HG02759 (cell line): ENCODE measurements around the gene FREM3.
A peak's percentile ranks its signal among the peaks of the same experiment; 100 is the strongest.
"Not testable (repeated sequence)": the region's sequence is repeated elsewhere in the genome, so short reads cannot be mapped to it uniquely, and the experiment has no call there.

Experiments
- ATAC-seq: cut with Tn5 transposase; IDR thresholded peaks from one replicate; pipeline ENCODE4 v1.9.1; 2021; ENCODE audit warnings: mild to moderate bottlenecking, moderate library complexity; ENCODE audit not compliant: unreplicated experiment

Gene FREM3

DNA sequence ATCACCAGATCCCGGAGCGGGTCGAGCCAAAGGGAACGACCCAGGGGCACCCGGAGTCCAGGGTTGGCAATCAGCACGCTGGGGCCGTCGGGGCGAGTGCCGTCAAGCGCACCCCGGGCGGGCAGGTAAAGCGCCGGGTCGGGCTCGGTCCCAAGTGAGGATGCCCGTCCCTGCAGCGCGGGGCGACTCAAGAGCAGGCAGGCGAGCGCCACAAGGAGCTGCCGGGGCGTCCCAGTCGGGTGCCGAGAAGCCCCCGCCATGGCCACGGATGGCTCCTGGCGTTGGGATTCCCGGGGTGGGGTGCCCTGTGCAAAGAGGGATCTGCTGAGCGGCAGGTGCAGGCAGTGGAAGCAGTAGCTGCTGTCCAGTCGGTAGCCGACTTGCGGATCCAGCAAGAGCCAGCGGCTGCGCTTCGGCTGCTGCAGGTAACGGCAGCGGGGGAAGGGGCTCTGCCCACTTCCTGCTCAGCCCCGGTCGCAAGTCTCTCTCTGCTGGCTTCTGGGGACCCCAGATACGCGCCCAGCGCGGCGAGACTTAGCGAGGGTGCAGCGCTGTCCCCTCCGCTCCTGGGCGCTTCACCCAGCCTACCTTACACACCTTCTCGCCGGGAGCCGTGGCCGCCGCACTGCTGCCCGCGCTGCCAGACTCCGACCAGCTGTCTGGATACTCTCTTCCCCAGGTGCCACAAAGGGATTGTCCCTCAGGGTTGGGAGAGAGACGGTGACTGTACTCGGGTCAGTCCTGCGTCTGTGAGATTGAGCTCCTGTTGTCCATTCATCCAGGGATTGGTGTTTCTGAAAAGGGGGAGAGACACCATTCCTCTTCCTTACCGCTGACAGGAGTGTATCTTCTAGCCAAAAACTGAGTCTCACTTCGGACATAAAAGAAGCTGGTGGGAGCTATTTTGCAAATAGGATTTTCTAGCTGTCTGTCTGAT lies at the start of gene FREM3:
FREM3 (minus strand) TSS at position 260 of the 937 bp plus-strand sequence; CDS start at position 260, 0 bp downstream.
- peak; percentile 33 for ATAC-seq

DNA sequence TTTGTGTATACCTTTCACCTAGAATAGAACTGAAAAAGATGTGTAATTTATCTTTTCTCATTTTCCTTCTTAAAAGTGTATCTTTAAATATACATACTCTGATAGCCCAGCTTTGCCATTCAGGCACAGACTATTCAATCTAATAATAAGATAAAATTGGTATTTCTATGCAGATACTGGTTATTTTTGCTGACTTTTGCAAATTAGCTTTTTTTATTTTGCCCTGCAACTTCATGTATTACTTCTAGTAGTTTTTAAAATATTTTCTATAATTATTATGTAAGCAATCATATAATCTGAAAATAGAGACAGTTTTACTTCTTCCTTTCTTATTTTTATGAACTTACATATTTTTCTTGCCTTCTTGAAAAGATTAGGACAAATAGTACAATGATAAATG lies 45.4 kb upstream of the FREM3 start:
- ATAC-seq, result no peak

DNA sequence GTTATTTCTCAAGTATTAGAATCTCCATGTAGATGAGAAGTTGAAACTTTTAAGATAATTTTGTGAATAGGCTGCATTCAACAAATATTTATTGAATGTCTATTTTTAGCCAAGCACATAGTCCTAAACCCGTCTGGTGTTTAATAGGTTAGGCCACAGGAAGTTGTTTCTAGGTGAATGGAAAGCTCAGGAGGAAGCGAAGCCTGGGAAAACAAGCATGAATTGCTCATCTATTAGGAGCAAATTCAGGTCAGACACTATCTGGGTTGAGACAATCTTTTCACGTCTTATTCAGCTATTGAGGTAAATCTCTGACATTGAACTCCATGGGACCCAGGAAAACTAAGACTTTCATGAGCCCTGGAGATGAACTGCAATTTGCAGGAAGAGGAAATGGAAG lies 43.1 kb upstream of the FREM3 start:
- no peak for ATAC-seq

DNA sequence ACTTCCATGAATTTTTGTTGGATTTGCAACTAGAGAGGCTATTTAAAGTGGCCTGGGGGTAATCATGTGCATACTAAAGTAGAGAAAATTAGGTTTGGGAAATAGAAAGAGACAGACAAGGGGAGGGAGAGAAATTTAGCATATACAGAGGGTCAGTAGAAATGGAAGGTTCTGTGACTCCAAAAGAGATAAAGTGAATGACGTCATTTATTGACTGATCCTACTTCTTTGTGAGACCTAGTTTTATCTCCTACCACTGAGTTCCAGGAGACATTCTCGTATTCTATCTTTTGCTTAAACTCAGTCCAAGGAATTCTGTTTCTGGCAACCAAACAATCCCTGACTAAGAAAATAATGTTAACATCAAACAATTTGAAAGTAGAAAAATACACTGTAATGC lies 42.4 kb upstream of the FREM3 start:
- no peak for ATAC-seq

DNA sequence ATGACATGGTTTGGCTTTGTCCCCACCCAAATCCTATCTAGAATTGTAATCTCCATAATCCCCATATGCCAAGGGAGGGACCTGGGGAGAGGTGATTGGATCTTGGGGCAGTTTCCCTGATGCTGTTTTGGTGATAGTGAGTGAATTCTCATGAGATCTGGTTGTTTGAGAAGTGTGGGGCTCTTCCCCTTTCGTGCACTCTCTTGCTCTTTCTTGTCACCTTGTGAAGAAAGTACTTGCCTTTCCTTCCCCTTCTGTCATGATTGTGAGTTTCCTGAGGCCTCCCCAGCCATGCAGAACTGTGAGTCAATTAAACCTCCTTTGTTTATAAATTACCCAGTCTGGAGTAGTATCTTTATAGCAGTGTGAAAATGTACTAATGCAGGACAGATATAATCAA lies 36.4 kb upstream of the FREM3 start:
- ATAC-seq, result no peak

DNA sequence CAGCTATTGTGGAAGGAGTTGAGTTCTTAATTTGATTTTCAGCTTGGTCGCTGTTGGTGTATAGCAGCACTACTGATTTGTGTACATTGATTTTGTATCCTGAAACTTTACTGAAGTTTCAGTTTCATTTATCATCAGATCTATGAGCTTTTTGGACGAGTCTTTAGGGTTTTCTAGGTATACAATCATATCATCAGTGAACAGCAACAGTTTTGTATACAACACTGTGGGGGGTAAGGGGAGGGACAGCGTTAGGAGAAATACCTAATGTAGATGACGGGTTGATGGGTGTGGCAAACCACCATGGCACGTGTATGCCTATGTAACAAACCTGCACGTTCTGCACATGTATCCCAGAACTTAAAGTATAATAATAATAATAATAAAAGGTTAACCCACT lies 35.6 kb upstream of the FREM3 start:
- ATAC-seq, result not testable (repeated sequence)

DNA sequence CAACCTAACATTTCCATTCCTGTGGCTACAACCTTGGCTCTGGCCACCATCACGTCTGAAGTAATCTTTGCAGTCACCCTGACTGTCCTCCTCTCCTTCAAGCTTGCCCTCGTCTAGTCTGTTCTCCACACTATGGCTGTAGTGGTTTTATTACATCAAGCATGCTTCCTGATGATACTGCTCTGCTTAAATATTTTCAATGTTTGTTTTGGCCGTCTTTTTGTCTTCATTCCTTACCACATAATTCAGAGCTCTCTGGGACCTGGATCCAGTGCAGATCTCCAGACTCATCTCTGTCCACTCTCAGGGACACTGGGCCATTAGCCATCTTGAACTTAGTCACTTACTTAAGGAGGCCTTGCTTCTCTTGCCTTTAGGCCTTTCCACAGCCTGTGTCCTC lies 27.7 kb upstream of the FREM3 start:
- ATAC-seq, result no peak

DNA sequence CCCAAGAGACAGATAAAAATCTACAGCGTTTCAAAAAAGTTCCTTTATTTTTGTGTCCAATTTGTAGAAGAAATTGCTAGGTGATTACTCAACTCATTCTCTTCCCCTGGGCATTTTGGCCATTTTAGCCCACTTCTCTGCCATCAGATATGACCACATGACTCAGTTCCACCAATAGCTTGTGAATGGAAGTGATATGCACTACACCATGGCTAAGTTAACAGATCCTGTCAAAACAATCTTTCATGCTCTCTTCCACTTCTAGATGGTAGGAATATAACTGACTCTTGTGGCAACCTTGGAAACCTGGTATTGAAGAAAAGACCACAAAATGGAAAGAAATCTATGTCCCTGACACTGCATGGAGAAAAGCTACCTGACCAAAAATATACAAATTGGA lies 26.2 kb upstream of the FREM3 start:
- no peak for ATAC-seq

DNA sequence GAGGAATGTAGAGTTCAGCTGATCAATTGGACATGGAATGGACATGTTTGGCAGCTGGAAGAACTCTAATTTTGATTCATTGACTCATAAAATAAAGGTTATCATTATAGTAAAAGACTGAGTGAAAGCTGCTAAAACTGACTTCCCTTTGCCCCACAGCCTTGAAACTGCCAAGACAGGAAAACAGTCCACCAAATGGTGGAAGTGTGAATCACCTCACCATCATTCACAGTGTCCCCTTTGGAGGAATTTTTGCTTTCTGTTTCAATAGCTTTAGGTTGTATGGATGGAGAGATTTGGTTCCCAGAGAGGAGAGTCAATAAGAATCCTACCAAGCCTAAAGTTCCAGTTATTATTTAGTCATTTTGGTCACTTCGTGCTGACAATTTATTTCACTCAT lies 20.8 kb upstream of the FREM3 start:
- ATAC-seq, result no peak

DNA sequence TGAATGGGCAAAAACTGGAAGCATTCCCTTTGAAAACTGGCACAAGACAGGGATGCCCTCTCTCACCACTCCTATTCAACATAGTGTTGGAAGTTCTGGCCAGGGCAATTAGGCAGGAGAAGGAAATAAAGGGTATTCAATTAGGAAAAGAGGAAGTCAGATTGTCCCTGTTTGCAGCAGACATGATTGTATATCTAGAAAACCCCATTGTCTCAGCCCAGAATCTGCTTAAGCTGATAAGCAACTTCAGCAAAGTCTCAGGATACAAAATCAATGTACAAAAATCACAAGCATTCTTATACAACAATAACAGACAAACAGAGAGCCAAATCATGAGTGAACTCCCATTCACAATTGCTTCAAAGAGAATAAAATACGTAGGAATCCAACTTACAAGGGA lies 18.3 kb upstream of the FREM3 start:
- not testable (repeated sequence) for ATAC-seq

DNA sequence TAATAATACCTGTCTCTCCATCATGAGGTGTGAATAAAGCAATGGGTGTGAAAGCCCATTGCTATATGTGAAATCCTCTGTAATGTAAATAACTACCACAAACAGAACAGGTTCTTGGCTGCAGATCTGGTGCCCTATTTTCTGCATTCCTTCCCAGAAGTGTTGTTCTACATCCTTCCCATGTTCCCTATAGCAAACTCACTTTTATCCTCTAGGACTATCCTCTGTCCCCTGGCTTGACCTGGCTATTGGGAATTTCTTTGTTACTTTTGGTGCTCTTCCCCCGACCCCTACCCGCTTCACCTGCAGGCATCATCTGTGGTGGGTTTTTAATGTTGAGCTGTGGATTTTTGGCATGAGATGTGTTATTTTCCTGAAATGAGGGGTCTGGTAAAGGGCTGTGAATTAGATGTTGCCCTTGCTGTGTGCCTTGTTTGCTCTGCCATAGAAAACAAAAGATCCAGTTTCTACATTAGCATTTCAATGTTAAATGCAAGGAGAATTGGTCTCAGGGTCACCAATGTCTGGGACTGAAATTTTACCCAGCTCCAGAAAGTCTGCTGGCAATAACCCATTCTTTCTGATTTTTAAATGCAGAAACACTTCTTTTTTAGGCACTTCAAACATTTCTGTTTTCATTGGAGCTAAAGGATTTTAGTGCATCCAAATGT lies 13.6 kb upstream of the FREM3 start:
- no peak for ATAC-seq

DNA sequence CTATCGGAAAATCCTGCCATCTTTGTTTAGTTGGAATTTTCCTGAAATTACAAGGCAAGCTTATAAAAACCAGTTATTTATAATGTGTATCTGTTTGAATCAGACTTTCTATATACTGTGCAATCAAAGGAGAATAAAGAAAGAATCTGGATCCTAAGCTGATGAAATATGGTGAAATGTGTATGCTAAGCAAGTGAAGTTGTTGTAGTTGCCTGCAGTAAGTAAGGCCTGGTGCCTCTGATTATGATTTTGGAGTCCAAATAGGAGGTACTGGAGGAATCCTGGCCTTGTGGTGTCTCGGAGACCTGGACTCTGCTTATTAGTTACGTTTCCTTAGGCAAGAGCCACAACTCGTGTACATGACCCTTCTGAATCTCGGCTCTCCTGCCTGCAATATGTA lies 13.1 kb upstream of the FREM3 start:
- no peak for ATAC-seq

DNA sequence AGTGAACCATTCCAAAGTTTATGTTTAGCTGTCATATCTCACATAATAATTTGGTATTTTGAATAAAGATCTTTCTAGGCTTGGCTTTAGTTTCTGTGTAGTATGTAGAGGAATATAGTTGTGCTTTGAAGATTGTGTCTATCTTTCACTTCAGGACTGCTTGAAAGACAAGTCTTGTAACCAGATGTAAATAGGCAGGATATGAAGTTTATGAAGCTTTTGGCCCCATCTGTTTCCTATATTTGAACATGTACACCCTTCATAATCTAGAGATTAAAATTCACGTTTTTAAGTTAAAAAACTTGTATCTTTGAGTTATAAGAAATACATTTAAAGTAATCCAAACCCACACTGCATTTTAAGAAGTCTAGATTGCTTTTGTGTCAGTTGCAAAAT lies 11.7 kb upstream of the FREM3 start:
- no peak for ATAC-seq

DNA sequence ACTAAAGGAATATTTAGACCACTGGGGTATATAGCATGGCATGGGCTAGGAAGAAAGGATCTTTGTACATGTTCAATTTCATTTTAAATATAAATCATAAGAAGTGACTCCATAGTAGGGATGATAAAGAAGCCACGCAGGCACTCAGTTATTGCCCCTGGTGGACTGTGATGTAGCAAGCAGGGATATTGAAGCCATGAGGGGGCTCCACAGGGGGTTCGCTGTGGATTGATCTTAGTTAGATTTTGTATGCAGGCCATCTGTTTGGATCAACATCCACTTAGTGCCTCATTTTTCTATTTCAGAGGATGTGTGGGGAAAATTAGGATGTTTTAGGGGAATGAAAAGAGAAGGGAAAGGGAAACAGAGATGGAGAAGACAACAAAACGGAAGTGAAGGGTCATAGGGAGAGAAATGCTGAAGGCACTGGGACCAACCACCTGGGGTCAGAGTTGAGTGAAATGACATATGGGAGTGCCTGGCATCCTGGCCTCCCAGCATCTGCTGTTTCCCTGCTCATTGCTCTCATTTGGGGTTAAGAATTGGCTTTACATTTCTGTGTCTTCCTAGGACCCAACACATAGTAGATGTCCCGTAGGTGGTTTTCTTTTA lies 11.2 kb upstream of the FREM3 start:
- no peak for ATAC-seq

DNA sequence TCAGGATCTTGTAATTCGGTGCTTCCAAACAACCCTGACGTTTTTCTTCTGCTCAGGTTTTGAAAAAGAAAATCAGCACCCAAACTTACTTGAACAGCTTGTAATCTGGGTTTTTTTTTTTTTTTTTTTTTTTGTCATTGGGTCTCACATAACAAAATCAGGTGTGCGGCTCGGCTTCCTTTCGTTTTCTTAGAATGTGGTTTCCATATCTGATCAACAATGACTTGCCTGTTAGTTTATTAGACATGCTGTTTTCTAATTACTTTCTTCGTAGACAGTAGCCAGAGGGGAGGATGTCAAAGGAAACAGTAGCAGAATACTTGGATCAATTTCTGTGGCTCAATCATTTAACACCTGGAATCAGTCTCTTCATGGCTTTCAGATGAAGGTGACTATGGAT lies 890 bp upstream of the FREM3 start:
- ATAC-seq, result no peak

DNA sequence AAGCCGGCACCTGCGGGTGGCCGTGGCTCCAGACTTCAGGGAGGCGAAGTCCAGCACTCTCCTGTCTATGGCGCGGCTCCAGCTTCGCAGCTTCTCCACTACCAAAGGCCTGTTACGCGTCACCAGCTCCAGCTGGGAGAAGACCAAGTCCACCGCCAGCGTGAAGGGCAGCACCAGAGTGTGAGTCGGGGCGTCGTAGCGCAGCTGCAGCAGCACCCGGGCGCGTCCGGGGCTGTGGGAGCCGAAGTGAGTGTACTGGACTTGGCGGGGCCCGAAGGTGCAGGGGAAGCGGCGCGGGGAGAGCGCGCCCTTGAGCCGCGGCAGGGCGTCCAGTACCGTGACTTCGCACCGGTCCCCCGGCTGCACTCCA lies 444 bp downstream of the FREM3 start:
- peak; percentile 24 for ATAC-seq

DNA sequence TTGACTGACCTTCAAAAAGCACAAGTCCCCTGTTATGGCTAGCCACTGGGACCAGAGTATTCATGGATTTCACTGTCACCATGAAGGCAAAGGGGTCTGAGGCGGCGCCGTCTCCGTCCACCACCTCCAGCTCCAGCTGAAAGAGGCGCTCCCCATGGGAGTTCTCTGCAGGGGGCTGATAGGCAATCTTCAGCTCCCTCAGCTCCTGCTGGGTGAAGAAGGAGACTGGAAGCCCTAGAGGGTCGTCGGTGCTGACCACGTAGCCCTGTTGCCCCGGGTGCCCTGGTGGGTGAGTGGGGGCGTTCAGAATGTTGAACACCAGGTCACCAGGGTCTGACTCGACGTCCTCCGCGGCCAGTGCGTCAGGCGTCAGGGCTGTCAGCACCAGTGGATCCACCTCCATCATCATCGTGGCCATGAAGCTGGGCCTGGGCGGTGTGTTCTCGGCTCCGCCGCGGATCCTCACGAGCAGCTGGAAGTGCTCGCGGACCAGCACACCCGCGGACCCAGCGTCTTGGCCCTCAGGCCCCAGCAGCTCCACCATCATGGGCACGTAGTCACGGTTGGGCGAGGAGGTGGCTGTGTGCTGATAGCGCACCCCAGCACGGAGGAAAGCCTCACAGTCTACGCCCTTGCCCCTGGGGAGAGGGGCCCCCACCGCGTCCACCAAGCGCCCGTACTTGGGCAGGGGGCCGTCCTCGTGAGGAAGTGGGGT lies 987 bp downstream of the FREM3 start:
- no peak for ATAC-seq

DNA sequence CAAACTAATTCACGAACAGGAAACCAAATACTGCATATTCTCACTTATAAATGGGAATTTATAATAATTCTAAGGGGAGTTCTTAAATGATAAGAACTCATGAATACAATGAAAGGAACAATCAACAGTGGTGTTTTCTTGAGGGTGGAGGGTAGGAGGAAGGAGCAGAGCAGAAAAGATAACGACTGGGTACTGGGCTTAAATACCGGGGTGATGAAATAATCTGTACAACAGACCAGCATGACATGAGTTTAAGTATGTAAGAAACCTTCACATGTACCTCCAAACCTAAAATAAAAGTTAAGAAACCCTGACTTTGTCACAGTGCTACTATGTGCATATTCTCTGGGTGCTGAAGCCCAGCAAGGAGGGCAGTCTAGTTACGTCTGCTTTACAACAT lies 6.6 kb downstream of the FREM3 start:
- no peak for ATAC-seq

DNA sequence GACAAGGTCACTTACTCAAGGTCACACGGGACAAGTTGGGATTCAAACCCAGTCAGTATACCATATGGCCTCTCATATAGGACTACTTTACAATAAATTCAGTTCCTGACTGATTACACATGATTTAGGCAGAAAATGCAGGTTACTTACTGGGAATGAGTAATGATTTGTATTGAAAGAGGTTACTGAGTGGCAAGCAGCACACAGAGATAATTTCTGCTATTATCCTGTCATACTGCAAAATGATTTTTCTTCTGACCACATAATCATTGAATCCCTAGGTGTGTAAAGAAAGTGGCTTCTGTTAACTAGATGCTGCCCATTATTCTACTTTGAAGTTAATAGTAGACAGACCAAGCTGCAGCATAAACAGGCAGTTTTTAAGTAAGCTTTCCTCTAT lies 8.2 kb downstream of the FREM3 start:
- ATAC-seq, result no peak

DNA sequence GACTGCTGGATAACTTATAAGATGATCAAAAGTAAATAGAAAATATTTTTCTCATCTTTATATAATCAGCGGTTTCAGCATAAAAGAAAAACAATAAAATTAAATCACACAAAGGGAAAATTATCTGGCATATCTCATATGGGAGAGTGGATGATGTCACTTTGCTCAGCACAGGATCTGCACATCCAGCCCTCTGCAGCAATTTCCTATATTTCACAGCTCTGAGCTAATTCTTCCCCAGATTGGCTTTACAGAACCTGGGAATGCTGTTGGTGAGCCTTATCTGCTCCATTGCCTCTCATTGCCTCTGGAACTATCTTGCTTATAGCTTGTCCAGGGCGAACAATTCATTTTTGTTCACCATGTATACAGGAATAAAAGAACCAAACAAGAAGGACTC lies 21.0 kb downstream of the FREM3 start:
- ATAC-seq, result no peak

DNA sequence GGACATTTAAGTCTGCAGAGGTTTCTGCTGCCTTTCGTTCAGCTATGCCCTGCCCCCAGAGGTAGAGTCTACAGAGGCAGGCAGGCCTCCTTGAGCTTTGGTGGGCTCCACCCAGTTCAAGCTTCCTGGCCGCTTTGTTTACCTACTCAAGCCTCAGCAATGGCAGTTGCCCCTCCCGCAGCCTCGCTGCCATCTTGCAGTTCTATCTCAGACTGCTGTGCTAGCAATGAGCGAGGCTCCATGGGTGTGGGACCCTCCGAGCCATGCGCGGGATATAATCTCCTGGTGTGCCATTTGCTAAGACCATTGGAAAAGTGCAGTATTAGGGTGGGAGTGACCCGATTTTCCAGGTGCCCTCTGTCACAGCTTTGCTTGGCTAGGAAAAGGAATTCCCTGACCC lies 26.8 kb downstream of the FREM3 start:
- ATAC-seq, result not testable (repeated sequence)
